DMS153 (cell line): ENCODE data around the gene SEMG1.

Experiments used
- DNase-seq: peaks from one replicate; lab custom pipeline; 2025; lab: John Stamatoyannopoulos, UW

SEMG1 gene

DNA sequence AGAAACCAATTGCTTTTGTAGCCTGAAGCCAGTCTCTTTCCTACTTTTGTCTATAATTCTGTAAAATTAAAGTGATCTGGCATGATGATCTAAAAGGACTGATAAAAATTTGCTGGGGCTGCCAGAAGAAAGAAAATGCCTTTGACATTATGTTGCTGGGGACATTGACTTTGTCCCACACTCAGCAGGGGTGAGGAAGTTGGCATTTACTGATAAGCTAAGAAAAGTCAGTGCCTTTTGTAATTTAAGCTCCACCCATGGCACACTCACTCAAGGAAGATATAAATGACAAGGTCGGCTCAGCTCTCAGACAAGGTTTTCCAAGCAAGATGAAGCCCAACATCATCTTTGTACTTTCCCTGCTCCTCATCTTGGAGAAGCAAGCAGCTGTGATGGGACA is at the start of gene SEMG1:
SEMG1 (plus strand) TSS at position 309 of the 400 bp plus-strand sequence; CDS start at position 330, 21 bp downstream.
- DNase-seq: no peak

- DNase-seq: no peak
Measured at GRCh38 chr20:45157962-45158361, 48.9 kb upstream of the SEMG1 start.

- no peak for DNase-seq
Measured at GRCh38 chr20:45163083-45163803, 43.6 kb upstream of the SEMG1 start.

GRCh38 chr20:45164906-45165305 is 41.9 kb upstream of the SEMG1 start:
- no peak for DNase-seq

DNA sequence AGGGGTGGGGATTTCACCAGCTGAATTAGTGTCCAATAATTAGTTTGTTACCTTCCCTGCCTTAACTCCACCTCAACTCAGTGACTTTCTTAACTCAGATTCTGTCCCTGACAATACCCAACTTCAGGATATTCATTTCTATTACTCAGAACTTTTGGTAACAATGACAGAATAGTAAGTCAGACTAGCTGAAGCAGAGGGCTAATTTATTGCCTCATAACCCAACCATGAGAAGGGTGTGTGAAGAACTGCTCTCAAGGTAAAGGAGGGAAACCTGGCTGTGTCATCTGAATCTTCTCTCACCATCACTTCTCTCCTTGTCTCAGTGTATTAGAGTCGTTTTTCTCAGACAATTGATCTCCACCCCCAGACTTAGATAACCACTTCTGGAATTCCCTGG is 33.3 kb upstream of the SEMG1 start:
- DNase-seq: no peak

GRCh38 chr20:45174434-45175364 is 32.1 kb upstream of the SEMG1 start, which contains the start of gene PI3:
Gene PI3 (plus strand): TSS chr20:45174902. CDS start chr20:45174923, 21 bp downstream.
- no peak for DNase-seq

- DNase-seq: peak; percentile 19
Measured at GRCh38 chr20:45176526-45177267, 30.1 kb upstream of the SEMG1 start.

GRCh38 chr20:45179166-45179565 is 27.7 kb upstream of the SEMG1 start:
- no peak for DNase-seq

DNA sequence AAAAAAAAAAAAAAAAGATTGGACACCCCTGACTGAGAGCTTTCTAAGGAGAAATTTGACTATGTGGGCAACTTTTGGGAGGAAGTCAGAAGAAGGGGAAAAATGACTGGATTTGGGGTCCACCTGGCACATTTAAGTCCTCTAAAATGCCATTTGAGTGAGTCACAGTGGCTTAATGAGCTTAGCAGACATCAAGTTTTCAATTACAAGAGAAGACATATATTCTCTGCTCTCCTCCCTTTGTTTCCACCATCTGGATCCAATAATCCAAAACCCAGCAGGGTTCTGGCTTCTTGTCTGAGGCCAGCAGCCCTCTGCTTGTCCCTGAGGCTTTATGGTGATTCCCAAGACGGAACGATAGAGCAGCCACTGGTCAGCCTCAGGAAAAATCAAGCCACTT is 25.2 kb upstream of the SEMG1 start:
- no peak for DNase-seq

DNA sequence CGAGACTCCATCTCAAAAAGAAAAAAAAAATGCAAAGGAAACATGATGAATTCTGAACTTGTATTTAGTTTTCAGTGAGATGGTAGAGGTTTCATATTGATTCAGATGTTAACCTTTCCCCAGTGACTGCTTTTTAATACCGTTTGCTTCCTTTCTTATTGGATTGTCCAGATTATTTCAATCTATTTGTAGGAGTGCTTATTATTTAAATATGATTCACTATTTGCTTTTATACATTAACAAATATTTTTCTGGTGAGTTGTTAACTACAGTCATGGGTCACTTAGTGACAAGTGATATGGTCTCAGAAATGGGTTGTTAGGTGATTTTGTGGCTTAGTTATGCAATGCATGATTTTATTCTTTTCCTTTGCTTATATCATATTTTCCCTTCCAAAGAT is 23.7 kb upstream of the SEMG1 start:
- no peak for DNase-seq

DNA sequence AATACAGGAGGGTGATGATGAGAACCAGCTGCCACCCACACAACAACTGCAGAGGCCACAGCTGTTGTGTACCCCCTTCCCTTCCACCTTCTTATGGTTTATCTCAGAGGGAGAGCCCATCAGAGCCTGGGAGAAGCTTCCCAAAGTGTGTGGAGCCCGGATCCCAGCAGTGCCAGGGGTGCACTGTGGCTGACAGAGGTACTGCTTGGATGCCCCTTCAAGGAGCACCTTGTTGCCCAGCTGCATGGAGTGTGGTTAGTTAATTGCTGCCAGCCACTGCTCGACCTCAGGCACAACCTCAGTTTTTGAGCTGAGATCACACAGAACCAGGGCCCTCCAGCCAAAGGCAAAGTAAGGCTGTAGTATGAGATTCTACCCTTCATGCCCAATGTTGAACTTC is 19.1 kb upstream of the SEMG1 start:
- no peak for DNase-seq

- no peak for DNase-seq
Measured at GRCh38 chr20:45189067-45189609, 17.7 kb upstream of the SEMG1 start.

- no peak for DNase-seq
Measured at GRCh38 chr20:45189861-45190260, 17.0 kb upstream of the SEMG1 start.

GRCh38 chr20:45191926-45192325 is 14.9 kb upstream of the SEMG1 start:
- DNase-seq: no peak

GRCh38 chr20:45193331-45193730 is 13.5 kb upstream of the SEMG1 start:
- no peak for DNase-seq

DNA sequence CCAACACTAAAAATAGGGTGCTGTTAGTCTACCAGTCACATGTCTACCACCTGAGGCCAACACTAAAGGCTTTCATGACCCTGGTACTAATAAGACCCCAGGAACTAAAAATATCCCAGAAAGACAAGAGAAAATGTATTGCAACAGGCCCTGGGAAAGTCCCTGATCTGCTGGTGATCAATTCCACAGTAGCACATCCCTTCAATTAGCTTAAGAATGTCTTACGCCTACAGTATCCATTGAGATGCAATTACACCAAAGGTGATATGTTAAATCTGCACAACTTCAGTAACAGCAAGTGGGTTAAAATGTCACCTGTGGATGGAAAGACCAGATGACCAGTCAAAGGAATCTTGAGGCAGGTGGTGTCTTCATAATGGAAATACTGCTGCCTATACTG is 3.1 kb downstream of the SEMG1 start:
- DNase-seq: no peak

- DNase-seq: no peak
Measured at GRCh38 chr20:45211569-45212474, 5.0 kb downstream of the SEMG1 start.

GRCh38 chr20:45212836-45213235 is 6.0 kb downstream of the SEMG1 start:
- no peak for DNase-seq

- no peak for DNase-seq
Measured at GRCh38 chr20:45218124-45218523, 11.3 kb downstream of the SEMG1 start.

DNA sequence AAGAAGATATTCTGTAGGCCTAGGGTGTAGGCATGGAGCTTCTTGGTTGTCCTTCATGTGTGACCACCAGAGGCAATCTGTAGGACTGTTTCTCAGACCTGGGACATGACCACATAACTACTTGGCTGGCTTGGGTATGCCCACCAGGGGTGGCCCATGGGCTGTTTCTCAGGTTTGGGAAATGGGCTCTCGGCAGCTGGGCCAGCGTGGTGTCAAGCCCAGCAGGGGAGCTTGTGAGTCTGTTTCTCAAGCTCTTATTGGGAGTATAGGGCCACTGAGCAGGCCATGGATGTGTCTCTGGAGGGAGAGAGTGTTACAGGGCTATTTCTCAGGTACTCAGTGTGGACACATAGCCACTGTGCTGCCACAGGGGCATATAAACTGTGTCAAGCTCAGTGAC is 11.8 kb downstream of the SEMG1 start:
- no peak for DNase-seq

DNA sequence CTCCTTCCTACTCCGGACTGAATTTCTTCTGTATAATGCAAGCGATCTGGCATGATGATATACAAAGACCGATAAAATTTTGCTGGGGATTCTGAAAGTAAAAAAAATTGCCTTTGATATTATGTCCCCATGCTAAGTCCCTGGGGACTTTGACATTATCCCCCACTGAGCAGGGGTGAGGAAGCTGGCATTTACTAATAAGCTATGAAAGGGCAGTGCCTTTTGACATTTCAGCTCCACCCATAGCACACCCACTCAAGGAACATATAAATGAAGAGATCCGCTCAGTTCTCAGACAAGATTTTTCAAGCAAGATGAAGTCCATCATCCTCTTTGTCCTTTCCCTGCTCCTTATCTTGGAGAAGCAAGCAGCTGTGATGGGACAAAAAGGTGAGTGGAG is 14.2 kb downstream of the SEMG1 start, which contains the start of gene SEMG2:
SEMG2 (plus strand) TSS at position 298 of the 400 bp plus-strand sequence; CDS start at position 315, 17 bp downstream.
- no peak for DNase-seq
